Muscle layer of colon (tissue), 2 donors: ENCODE data around the gene UBE2S.
"Not testable (repeated sequence)": the region's sequence is repeated elsewhere in the genome, so short reads cannot be mapped to it uniquely, and the experiment has no call there.

Experiments used
- H3K27ac ChIP-seq: one replicate; pipeline ENCODE4 v1.7.0; 2013; ENCODE audit warnings: low read depth, mild to moderate bottlenecking, low read length, moderate library complexity
- H3K27me3 ChIP-seq, 2 donors: one replicate each; pipeline ENCODE4 v1.7.0; 2013; ENCODE audit warnings: low read length in 2 of 2, mild to moderate bottlenecking in 2 of 2; ENCODE audit not compliant: insufficient read depth in 2 of 2, control insufficient read depth in 1 of 2
- H3K36me3 ChIP-seq: one replicate; pipeline ENCODE4 v1.7.0; 2013; ENCODE audit warnings: mild to moderate bottlenecking, low read length; ENCODE audit not compliant: insufficient read depth
- H3K4me1 ChIP-seq: one replicate; pipeline ENCODE4 v1.7.0; 2013; ENCODE audit warnings: mild to moderate bottlenecking, low read length; ENCODE audit not compliant: insufficient read depth
- H3K4me3 ChIP-seq, 2 donors: one replicate each; pipeline ENCODE4 v1.7.0; 2013; ENCODE audit warnings: low read length in 2 of 2, low read depth in 1 of 2, mild to moderate bottlenecking in 1 of 2, moderate library complexity in 1 of 2
- H3K9ac ChIP-seq: one replicate; pipeline ENCODE4 v1.7.0; 2013; ENCODE audit warnings: low read length
- H3K9me3 ChIP-seq: one replicate; pipeline ENCODE4 v1.7.0; 2013; ENCODE audit warnings: mild to moderate bottlenecking, low read length
- donor health status: abdominal sarcoma.
- donor health status: Adenocarcinoma of cecum.

The UBE2S gene

GRCh38 chr19:55419624-55420236 is 12.1 kb upstream of the UBE2S start:
- Histone ChIP-seq H3K27me3 (peaks cover 0 to 10% of the 10 kb centered on the region in 2 donors), H3K9ac (no peak overlapping the region), H3K36me3 (no peaks in the 10 kb centered on the region), H3K9me3 (no peaks in the 10 kb centered on the region), H3K4me3 (no peak overlapping the region), H3K4me1 (no peaks in the 10 kb centered on the region), H3K27ac (no peak overlapping the region)

GRCh38 chr19:55419103-55419502 is 11.5 kb upstream of the UBE2S start:
- Histone ChIP-seq H3K36me3 (no peaks in the 10 kb centered on the region), H3K27ac (no peak overlapping the region), H3K9me3 (no peaks in the 10 kb centered on the region), H3K9ac (no peak overlapping the region), H3K27me3 (peaks cover 0 to 10% of the 10 kb centered on the region in 2 donors), H3K4me3 (no peak overlapping the region), H3K4me1 (no peaks in the 10 kb centered on the region)

GRCh38 chr19:55418185-55418584 is 10.6 kb upstream of the UBE2S start:
- Histone ChIP-seq H3K36me3 (no peaks in the 10 kb centered on the region), H3K9me3 (no peaks in the 10 kb centered on the region), H3K4me1 (no peaks in the 10 kb centered on the region), H3K27me3 (peaks cover 0 to 10% of the 10 kb centered on the region in 2 donors), H3K9ac (no peak overlapping the region), H3K4me3 (no peak overlapping the region), H3K27ac (no peak overlapping the region)

GRCh38 chr19:55410168-55410567 is 2.6 kb upstream of the UBE2S start:
- no peak overlapping the region for H3K4me3 ChIP-seq
- peaks cover 16% of the 10 kb centered on the region for H3K4me1 ChIP-seq
- no peak overlapping the region for H3K9ac ChIP-seq
- no peak overlapping the region for H3K27ac ChIP-seq
- no peaks in the 10 kb centered on the region for H3K9me3 ChIP-seq
- H3K27me3 ChIP-seq = no peaks in the 10 kb centered on the region
- H3K36me3 ChIP-seq = peaks cover 10% of the 10 kb centered on the region

- not testable (repeated sequence) for H3K9me3 ChIP-seq, H3K27me3 ChIP-seq, H3K4me3 ChIP-seq, H3K9ac ChIP-seq, H3K27ac ChIP-seq
- H3K4me1 ChIP-seq = peaks cover 16% of the 10 kb centered on the region
- H3K36me3 ChIP-seq = peaks cover 12% of the 10 kb centered on the region
These were observed 1.6 kb upstream of the UBE2S start for GRCh38 chr19:55409179-55409578.

GRCh38 chr19:55408533-55408872 is 915 bp upstream of the UBE2S start:
- no peak overlapping the region for H3K9ac ChIP-seq
- no peaks in the 10 kb centered on the region for H3K9me3 ChIP-seq
- H3K27me3 ChIP-seq = no peaks in the 10 kb centered on the region
- H3K27ac ChIP-seq = peak overlapping the region; percentile 86
- peak overlapping the region; percentile 51 to 64 for H3K4me3 ChIP-seq
- peaks cover 16% of the 10 kb centered on the region for H3K4me1 ChIP-seq
- peaks cover 16% of the 10 kb centered on the region for H3K36me3 ChIP-seq

GRCh38 chr19:55407800-55408532 is 378 bp upstream of the UBE2S start:
- H3K27ac ChIP-seq = peak overlapping the region; percentile 88
- H3K36me3 ChIP-seq = peaks cover 16% of the 10 kb centered on the region
- no peaks in the 10 kb centered on the region for H3K9me3 ChIP-seq
- no peaks in the 10 kb centered on the region for H3K27me3 ChIP-seq
- H3K9ac ChIP-seq = no peak overlapping the region
- peak overlapping the region; percentile 51 to 76 for H3K4me3 ChIP-seq
- H3K4me1 ChIP-seq = peaks cover 16% of the 10 kb centered on the region

GRCh38 chr19:55406826-55407549 is 600 bp downstream of the UBE2S start:
- peaks cover 26% of the 10 kb centered on the region for H3K36me3 ChIP-seq
- H3K9me3 ChIP-seq = no peaks in the 10 kb centered on the region
- H3K27me3 ChIP-seq = no peaks in the 10 kb centered on the region
- peak overlapping the region; percentile 88 for H3K27ac ChIP-seq
- H3K4me3 ChIP-seq = peak overlapping the region; percentile 39 to 76
- H3K9ac ChIP-seq = no peak overlapping the region
- peaks cover 16% of the 10 kb centered on the region for H3K4me1 ChIP-seq

GRCh38 chr19:55406091-55406825 is 1.3 kb downstream of the UBE2S start:
- Histone ChIP-seq H3K27ac (no peak overlapping the region), H3K27me3 (no peaks in the 10 kb centered on the region), H3K4me3 (peak overlapping the region; percentile 39 to 76), H3K4me1 (peaks cover 16% of the 10 kb centered on the region), H3K36me3 (peaks cover 28% of the 10 kb centered on the region), H3K9ac (no peak overlapping the region), H3K9me3 (no peaks in the 10 kb centered on the region)

- Histone ChIP-seq H3K27ac (no peak overlapping the region), H3K9ac (no peak overlapping the region), H3K27me3 (no peaks in the 10 kb centered on the region), H3K9me3 (no peaks in the 10 kb centered on the region), H3K4me3 (no peak overlapping the region), H3K36me3 (peaks cover 28% of the 10 kb centered on the region), H3K4me1 (peaks cover 16% of the 10 kb centered on the region)
These were observed 1.9 kb downstream of the UBE2S start for GRCh38 chr19:55405638-55406037.

GRCh38 chr19:55402509-55402908 is 5.1 kb downstream of the UBE2S start:
- Histone ChIP-seq H3K36me3 (peaks cover 28% of the 10 kb centered on the region), H3K4me1 (peaks cover 13% of the 10 kb centered on the region), H3K4me3 (no peak overlapping the region), H3K9me3 (no peaks in the 10 kb centered on the region), H3K27me3 (no peaks in the 10 kb centered on the region), H3K27ac (no peak overlapping the region), H3K9ac (no peak overlapping the region)
